Mucosa of stomach (tissue), 1 donor: ENCODE measurements around the gene STARD13.

Experiments used
- H3K27me3 ChIP-seq: one replicate; pipeline ENCODE4 v1.7.0; 2013; ENCODE audit warnings: mild to moderate bottlenecking, low read length; ENCODE audit not compliant: control insufficient read depth, insufficient read depth
- H3K36me3 ChIP-seq: one replicate; pipeline ENCODE4 v1.7.0; 2013; ENCODE audit warnings: low read length; ENCODE audit not compliant: control insufficient read depth, insufficient read depth
- H3K4me1 ChIP-seq: one replicate; pipeline ENCODE4 v1.7.0; 2013; ENCODE audit warnings: mild to moderate bottlenecking, low read length; ENCODE audit not compliant: control insufficient read depth, insufficient read depth
- H3K4me3 ChIP-seq: one replicate; pipeline ENCODE4 v1.7.0; 2013; ENCODE audit warnings: low read length
- H3K9ac ChIP-seq: one replicate; pipeline ENCODE4 v1.7.0; 2013; ENCODE audit warnings: mild to moderate bottlenecking, low read length, moderate library complexity
- H3K9me3 ChIP-seq: one replicate; pipeline ENCODE4 v1.7.0; 2013; ENCODE audit warnings: mild to moderate bottlenecking, low read length, moderate library complexity; ENCODE audit not compliant: control insufficient read depth
- donor health status: Pancreatic carcinoma.

STARD13 gene

GRCh38 chr13:33227927-33228647 lies 57.5 kb downstream of the STARD13 start:
- no peaks in the 10 kb centered on the region for H3K27me3 ChIP-seq
- H3K9ac ChIP-seq, result no peak overlapping the region
- H3K4me3 ChIP-seq, result no peak overlapping the region
- no peaks in the 10 kb centered on the region for H3K9me3 ChIP-seq
- peaks cover 13% of the 10 kb centered on the region for H3K4me1 ChIP-seq
- no peaks in the 10 kb centered on the region for H3K36me3 ChIP-seq

- no peaks in the 10 kb centered on the region for H3K27me3 ChIP-seq
- H3K4me1 ChIP-seq, result peaks cover 10% of the 10 kb centered on the region
- no peak overlapping the region for H3K4me3 ChIP-seq
- no peaks in the 10 kb centered on the region for H3K36me3 ChIP-seq
- H3K9me3 ChIP-seq, result no peaks in the 10 kb centered on the region
- H3K9ac ChIP-seq, result no peak overlapping the region
Measured at GRCh38 chr13:33224686-33225085, 60.9 kb downstream of the STARD13 start.

GRCh38 chr13:33224191-33224590 lies 61.4 kb downstream of the STARD13 start:
- H3K9me3 ChIP-seq, result no peaks in the 10 kb centered on the region
- no peak overlapping the region for H3K9ac ChIP-seq
- H3K4me3 ChIP-seq, result no peak overlapping the region
- H3K36me3 ChIP-seq, result no peaks in the 10 kb centered on the region
- H3K27me3 ChIP-seq, result no peaks in the 10 kb centered on the region
- peaks cover 8% of the 10 kb centered on the region for H3K4me1 ChIP-seq

DNA sequence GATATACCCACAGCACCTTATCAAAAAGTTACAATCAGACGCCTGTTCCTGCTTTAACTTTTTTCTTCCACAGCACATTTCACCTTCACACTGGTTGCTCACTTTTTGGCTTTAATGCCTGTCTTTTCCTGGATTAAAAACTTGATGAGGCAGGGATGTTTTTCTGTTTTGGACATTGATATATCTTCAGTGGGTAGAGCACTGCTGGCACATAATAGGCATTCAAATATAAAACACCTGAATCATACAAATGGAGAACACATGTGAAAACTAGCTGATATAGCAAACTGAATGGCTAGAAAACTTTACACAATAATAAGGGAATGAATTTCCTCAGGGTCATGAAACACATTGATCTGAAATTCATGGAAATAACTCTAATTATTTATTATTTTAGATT lies 65.6 kb downstream of the STARD13 start:
- no peaks in the 10 kb centered on the region for H3K27me3 ChIP-seq
- H3K9me3 ChIP-seq, result no peaks in the 10 kb centered on the region
- no peak overlapping the region for H3K9ac ChIP-seq
- H3K36me3 ChIP-seq, result no peaks in the 10 kb centered on the region
- H3K4me1 ChIP-seq, result peaks cover 20% of the 10 kb centered on the region
- H3K4me3 ChIP-seq, result no peak overlapping the region

- Histone ChIP-seq H3K4me1 (peaks cover 32% of the 10 kb centered on the region), H3K9me3 (no peaks in the 10 kb centered on the region)
Measured at GRCh38 chr13:33218426-33218825, 67.1 kb downstream of the STARD13 start.

GRCh38 chr13:33218020-33218419 lies 67.5 kb downstream of the STARD13 start:
- Histone ChIP-seq H3K27me3 (no peaks in the 10 kb centered on the region), H3K4me1 (peaks cover 34% of the 10 kb centered on the region), H3K9me3 (no peaks in the 10 kb centered on the region), H3K36me3 (no peaks in the 10 kb centered on the region), H3K4me3 (no peak overlapping the region), H3K9ac (no peak overlapping the region)

More at GRCh38 chr13:33218426-33218825, 67.1 kb downstream of the STARD13 start:
- no peak overlapping the region for H3K9ac ChIP-seq
- no peaks in the 10 kb centered on the region for H3K36me3 ChIP-seq
- no peaks in the 10 kb centered on the region for H3K27me3 ChIP-seq
- H3K4me3 ChIP-seq, result no peak overlapping the region

DNA sequence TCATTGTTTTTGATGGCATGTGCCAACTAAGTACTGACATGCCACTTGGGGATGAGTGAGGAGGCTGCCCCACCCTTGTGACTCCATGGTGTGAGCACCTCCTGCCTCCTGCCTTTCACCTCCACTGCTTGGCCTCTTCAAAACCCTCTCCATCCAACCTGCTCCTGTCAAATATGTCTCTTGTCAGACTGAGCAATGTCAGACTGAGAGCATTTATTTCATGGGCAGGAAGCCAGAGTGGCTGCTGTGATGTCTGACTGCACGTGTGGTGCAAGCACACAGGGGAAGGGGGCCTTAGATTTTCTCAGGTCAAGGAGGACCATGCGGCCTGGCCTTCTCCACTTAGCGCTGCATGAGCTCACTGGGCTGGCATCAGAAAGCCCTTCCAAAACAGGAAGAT lies 68.3 kb downstream of the STARD13 start:
- Histone ChIP-seq H3K4me3 (no peak overlapping the region), H3K9me3 (no peaks in the 10 kb centered on the region), H3K4me1 (peaks cover 39% of the 10 kb centered on the region), H3K27me3 (no peaks in the 10 kb centered on the region), H3K9ac (no peak overlapping the region), H3K36me3 (no peaks in the 10 kb centered on the region)

DNA sequence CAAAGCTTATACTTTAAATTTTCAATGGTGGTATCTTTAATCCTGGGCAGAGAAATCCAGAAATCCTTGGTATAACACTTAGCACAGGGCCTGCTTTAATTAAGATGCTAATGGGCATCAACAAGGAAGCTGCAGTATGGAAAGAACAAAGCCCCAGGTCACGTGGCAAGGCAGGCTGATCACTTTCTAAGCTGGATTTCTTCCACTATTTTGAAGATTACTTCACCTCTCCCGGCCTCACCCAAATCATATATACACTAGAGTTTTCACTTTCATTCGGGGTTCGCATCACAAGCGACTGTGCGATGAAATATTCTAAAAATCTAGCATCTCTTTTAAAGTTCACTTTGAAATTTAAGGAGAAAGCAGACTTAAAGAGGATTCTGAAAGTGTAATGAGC lies 71.8 kb downstream of the STARD13 start:
- Histone ChIP-seq H3K27me3 (no peaks in the 10 kb centered on the region), H3K36me3 (no peaks in the 10 kb centered on the region), H3K4me3 (no peak overlapping the region), H3K9ac (no peak overlapping the region), H3K9me3 (no peaks in the 10 kb centered on the region), H3K4me1 (peaks cover 42% of the 10 kb centered on the region)

- peaks cover 42% of the 10 kb centered on the region for H3K4me1 ChIP-seq
Measured at GRCh38 chr13:33213024-33213768, 72.4 kb downstream of the STARD13 start.

GRCh38 chr13:33212396-33212795 lies 73.2 kb downstream of the STARD13 start:
- H3K9me3 ChIP-seq, result no peaks in the 10 kb centered on the region
- peaks cover 42% of the 10 kb centered on the region for H3K4me1 ChIP-seq

More at GRCh38 chr13:33213024-33213768, 72.4 kb downstream of the STARD13 start:
- Histone ChIP-seq H3K36me3 (no peaks in the 10 kb centered on the region), H3K9ac (no peak overlapping the region), H3K9me3 (no peaks in the 10 kb centered on the region), H3K4me3 (no peak overlapping the region), H3K27me3 (no peaks in the 10 kb centered on the region)

GRCh38 chr13:33210090-33210489 lies 75.5 kb downstream of the STARD13 start:
- Histone ChIP-seq H3K9me3 (no peaks in the 10 kb centered on the region), H3K9ac (no peak overlapping the region), H3K4me1 (peaks cover 55% of the 10 kb centered on the region), H3K36me3 (no peaks in the 10 kb centered on the region), H3K4me3 (no peak overlapping the region), H3K27me3 (no peaks in the 10 kb centered on the region)

More at GRCh38 chr13:33212396-33212795, 73.2 kb downstream of the STARD13 start:
- no peak overlapping the region for H3K4me3 ChIP-seq
- no peak overlapping the region for H3K9ac ChIP-seq
- H3K27me3 ChIP-seq, result no peaks in the 10 kb centered on the region
- H3K36me3 ChIP-seq, result no peaks in the 10 kb centered on the region
